Neural progenitor cell (in vitro differentiated cells): ENCODE results near the gene SIRPB2. TPM values are rescaled to one million over a fixed set of nuclear protein-coding genes. Genes with fewer than 3 reads are reported as not detected.

ENCODE experiments used
- DNase-seq: peaks from one replicate; pipeline ENCODE4 v3.0.0-alpha.2; 2016; ENCODE audit warnings: low spot score
- H2AFZ ChIP-seq: fragments of 200-600 bp; sonication (generic); replicated peaks from 2 replicates; pipeline ENCODE4 v1.6.1; 2016; ENCODE audit warnings: antibody characterized with exemption
- H3F3A ChIP-seq: fragments of 200-600 bp; sonication (generic); 2 replicates; pipeline ENCODE4 v1.6.1; 2016; ENCODE audit warnings: antibody characterized with exemption, low read depth
- H3K27ac ChIP-seq: fragments of 200-600 bp; sonication (generic); 2 replicates; pipeline ENCODE4 v1.5.1; 2016; ENCODE audit warnings: mild to moderate bottlenecking
- H3K27me3 ChIP-seq: fragments of 200-600 bp; sonication (generic); 2 replicates; pipeline ENCODE4 v1.6.1; 2016; ENCODE audit warnings: mild to moderate bottlenecking, moderate library complexity
- H3K36me3 ChIP-seq: fragments of 200-600 bp; sonication (generic); 2 replicates; pipeline ENCODE4 v1.5.1; 2016
- H3K4me1 ChIP-seq: fragments of 200-600 bp; sonication (generic); 2 replicates; pipeline ENCODE4 v1.6.1; 2016; ENCODE audit warnings: mixed run types
- H3K4me2 ChIP-seq: fragments of 200-600 bp; sonication (generic); 2 replicates; pipeline ENCODE4 v1.6.1; 2016
- H3K4me3 ChIP-seq: fragments of 200-600 bp; sonication (generic); 2 replicates; pipeline ENCODE4 v1.5.1; 2016
- H3K79me2 ChIP-seq: fragments of 200-600 bp; sonication (generic); 2 replicates; pipeline ENCODE4 v1.6.1; 2016; ENCODE audit warnings: low read depth
- H3K9ac ChIP-seq: fragments of 200-600 bp; sonication (generic); 2 replicates; pipeline ENCODE4 v1.6.1; 2016
- H3K9me3 ChIP-seq: fragments of 200-600 bp; sonication (generic); 2 replicates; pipeline ENCODE4 v1.5.1; 2016; ENCODE audit warnings: low read depth
- H4K20me1 ChIP-seq: fragments of 200-600 bp; sonication (generic); 2 replicates; pipeline ENCODE4 v1.6.1; 2016; ENCODE audit warnings: low read depth
- H3K27ac Mint-ChIP-seq: 3 replicates; pipeline ENCODE4 v1.8.0; 2021; ENCODE audit warnings: mixed read lengths
- H3K27me3 Mint-ChIP-seq: 2 replicates; pipeline ENCODE4 v1.8.0; 2022; ENCODE audit warnings: low read depth, mild to moderate bottlenecking, inconsistent platforms, moderate library complexity, mixed read lengths; ENCODE audit not compliant: insufficient read depth
- H3K36me3 Mint-ChIP-seq: 3 replicates; pipeline ENCODE4 v1.8.0; 2021; ENCODE audit warnings: mixed read lengths
- H3K4me1 Mint-ChIP-seq: 3 replicates; pipeline ENCODE4 v1.8.0; 2021; ENCODE audit warnings: mixed read lengths
- H3K4me3 Mint-ChIP-seq: 3 replicates; pipeline ENCODE4 v1.8.0; 2021; ENCODE audit warnings: mild to moderate bottlenecking, moderate library complexity, mixed read lengths
- H3K9me3 Mint-ChIP-seq: 3 replicates; pipeline ENCODE4 v1.8.0; 2020; ENCODE audit warnings: mixed read lengths
- CTCF ChIP-seq: fragments of 200-600 bp; sonication (generic); IDR thresholded peaks from 2 replicates; pipeline ENCODE4 v1.5.1; 2017; ENCODE audit warnings: antibody characterized with exemption, mild to moderate bottlenecking
- EZH2 ChIP-seq: fragments of 200-600 bp; sonication (generic); IDR thresholded peaks from 2 replicates; pipeline ENCODE4 v1.6.1; 2017; ENCODE audit warnings: antibody characterized with exemption, mild to moderate bottlenecking, moderate library complexity
- EZH2phosphoT487 ChIP-seq: fragments of 200-600 bp; sonication (generic); IDR thresholded peaks from 2 replicates; pipeline ENCODE4 v1.6.1; 2017; ENCODE audit warnings: antibody characterized with exemption
- total RNA-seq: library from RNA; depleted of rRNA; stranded (reverse); fragments of >200 nt; gene quantifications from 2 replicates; pipeline ENCODE4 v1.2.3, GENCODE V29; 2015; ENCODE audit warnings: low replicate concordance

The SIRPB2 gene
- total RNA-seq, 1 donor from 2014 or later = not detected

GRCh38 chr20:1468117-1468624, 23.0 kb downstream of the SIRPB2 start:
- no peak overlapping the region for H3K27ac Mint-ChIP-seq
- no peaks in the 10 kb centered on the region for H3K9me3 Mint-ChIP-seq
- peaks cover 10% of the 10 kb centered on the region for H3K27me3 Mint-ChIP-seq
- H3K9me3 ChIP-seq = no peaks in the 10 kb centered on the region
- TF ChIP-seq EZH2 = no peak
- no peak for TF ChIP-seq EZH2phosphoT487
- TF ChIP-seq CTCF = no peak
- H3K79me2 ChIP-seq = peaks cover 31% of the 10 kb centered on the region
- peaks cover 23% of the 10 kb centered on the region for H3K4me1 Mint-ChIP-seq
- no peaks in the 10 kb centered on the region for H3F3A ChIP-seq
- peaks cover 6% of the 10 kb centered on the region for H3K4me1 ChIP-seq
- no peak overlapping the region for H3K4me3 ChIP-seq
- no peak overlapping the region for H3K4me3 Mint-ChIP-seq
- H3K9ac ChIP-seq = no peak overlapping the region
- peaks cover 26% of the 10 kb centered on the region for H4K20me1 ChIP-seq
- no peak overlapping the region for H3K4me2 ChIP-seq
- no peaks in the 10 kb centered on the region for H3K36me3 ChIP-seq
- H2AFZ ChIP-seq = no peak overlapping the region
- H3K36me3 Mint-ChIP-seq = peaks cover under 1% of the 10 kb centered on the region
- DNase-seq = no peak
- no peaks in the 10 kb centered on the region for H3K27me3 ChIP-seq
- no peak overlapping the region for H3K27ac ChIP-seq

- no peaks in the 10 kb centered on the region for H3F3A ChIP-seq
- DNase-seq = peak; percentile 22
These were observed 23.7 kb downstream of the SIRPB2 start for GRCh38 chr20:1467355-1468116.

GRCh38 chr20:1467082-1467354, 24.2 kb downstream of the SIRPB2 start:
- Histone ChIP-seq H3F3A (no peaks in the 10 kb centered on the region), H3K9ac (no peak overlapping the region), H3K4me3 (no peak overlapping the region), H3K27me3 (no peaks in the 10 kb centered on the region), H3K27ac (no peak overlapping the region), H4K20me1 (peaks cover 27% of the 10 kb centered on the region), H3K36me3 (no peaks in the 10 kb centered on the region), H3K4me2 (no peak overlapping the region), H3K79me2 (peaks cover 35% of the 10 kb centered on the region), H3K9me3 (no peaks in the 10 kb centered on the region), H3K4me1 (peaks cover 6% of the 10 kb centered on the region), H2AFZ (peak overlapping the region; percentile 84)
- Mint-ChIP-seq H3K27ac (no peak overlapping the region), H3K4me1 (peaks cover 23% of the 10 kb centered on the region), H3K27me3 (peaks cover 7% of the 10 kb centered on the region), H3K9me3 (no peaks in the 10 kb centered on the region), H3K36me3 (peaks cover 2% of the 10 kb centered on the region), H3K4me3 (peak overlapping the region; percentile 91)
- no peak for DNase-seq
- TF ChIP-seq CTCF (no peak), EZH2phosphoT487 (no peak), EZH2 (no peak)

More at GRCh38 chr20:1467355-1468116, 23.7 kb downstream of the SIRPB2 start:
- Mint-ChIP-seq H3K9me3 (no peaks in the 10 kb centered on the region), H3K36me3 (peaks cover 2% of the 10 kb centered on the region), H3K27ac (no peak overlapping the region), H3K27me3 (peaks cover 7% of the 10 kb centered on the region), H3K4me3 (peak overlapping the region; percentile 91), H3K4me1 (peaks cover 23% of the 10 kb centered on the region)
- Histone ChIP-seq H3K4me1 (peaks cover 6% of the 10 kb centered on the region), H3K9me3 (no peaks in the 10 kb centered on the region), H4K20me1 (peaks cover 27% of the 10 kb centered on the region), H3K27me3 (no peaks in the 10 kb centered on the region), H3K27ac (no peak overlapping the region), H3K36me3 (no peaks in the 10 kb centered on the region), H3K9ac (no peak overlapping the region), H3K4me2 (no peak overlapping the region), H2AFZ (peak overlapping the region; percentile 84), H3K4me3 (no peak overlapping the region), H3K79me2 (peaks cover 35% of the 10 kb centered on the region)
- TF ChIP-seq EZH2 (no peak), EZH2phosphoT487 (no peak)
